DOHH2 (cell line): ENCODE results near the gene ROPN1B.

Experiments
- H3F3A ChIP-seq: fragments of 200-600 bp; sonication (generic), shearing (Covaris generic); 2 replicates; pipeline ENCODE4 v1.6.0; 2016; ENCODE audit warnings: antibody characterized with exemption, mild to moderate bottlenecking; ENCODE audit not compliant: control insufficient read depth, insufficient read depth
- H3K27ac ChIP-seq: fragments of 200-600 bp; sonication (generic); 2 replicates; pipeline ENCODE4 v1.5.1; 2014; ENCODE audit warnings: low read depth, mild to moderate bottlenecking, low read length, moderate library complexity
- H3K27me3 ChIP-seq: fragments of 200-600 bp; sonication (generic); 2 replicates; pipeline ENCODE4 v1.6.1; 2014; ENCODE audit warnings: mild to moderate bottlenecking, low read length, mixed read lengths; ENCODE audit not compliant: control insufficient read depth
- H3K36me3 ChIP-seq: fragments of 200-600 bp; sonication (generic); 2 replicates; pipeline ENCODE4 v1.6.1; 2014; ENCODE audit warnings: mild to moderate bottlenecking, low read length, moderate library complexity, mixed read lengths; ENCODE audit not compliant: control insufficient read depth
- H3K4me1 ChIP-seq: fragments of 200-600 bp; sonication (generic); 2 replicates; pipeline ENCODE4 v1.6.1; 2014; ENCODE audit warnings: mild to moderate bottlenecking, low read length, mixed read lengths; ENCODE audit not compliant: control insufficient read depth
- H3K4me2 ChIP-seq: fragments of 200-600 bp; sonication (generic); 2 replicates; pipeline ENCODE4 v1.6.0; 2014; ENCODE audit warnings: mild to moderate bottlenecking, low read length, moderate library complexity
- H3K4me3 ChIP-seq: fragments of 200-600 bp; sonication (generic); 2 replicates; pipeline ENCODE4 v1.5.1; 2014; ENCODE audit warnings: mild to moderate bottlenecking, low read length, mixed read lengths
- H3K79me2 ChIP-seq: fragments of 200-600 bp; sonication (generic); 2 replicates; pipeline ENCODE4 v1.6.1; 2014; ENCODE audit warnings: mild to moderate bottlenecking, low read length, mixed read lengths; ENCODE audit not compliant: control insufficient read depth
- H3K9me2 ChIP-seq: fragments of 200-600 bp; sonication (generic); replicated peaks from 2 replicates; pipeline ENCODE4 v1.6.1; 2014; ENCODE audit warnings: mild to moderate bottlenecking, low read length, mixed read lengths; ENCODE audit not compliant: control insufficient read depth
- H3K9me3 ChIP-seq: fragments of 200-600 bp; sonication (generic); 2 replicates; pipeline ENCODE4 v1.6.1; 2014; ENCODE audit warnings: antibody characterized with exemption, low read length, mixed read lengths; ENCODE audit not compliant: control insufficient read depth, insufficient read depth
- H4K20me1 ChIP-seq: fragments of 200-600 bp; sonication (generic); 2 replicates; pipeline ENCODE4 v1.6.0; 2014; ENCODE audit warnings: low read depth, mild to moderate bottlenecking, antibody characterized with exemption, low read length, moderate library complexity; ENCODE audit not compliant: control insufficient read depth, insufficient read depth
- EZH2phosphoT487 ChIP-seq: fragments of 200-600 bp; sonication (generic); IDR thresholded peaks from 2 replicates; pipeline ENCODE4 v1.6.1; 2017; ENCODE audit warnings: borderline replicate concordance, mild to moderate bottlenecking, antibody characterized with exemption, low read length, moderate library complexity, mixed read lengths
- TF ChIP-seq, protein P1 (sequence below): fragments of 200-600 bp; sonication (generic); IDR thresholded peaks from one replicate; pipeline ENCODE4 v1.5.1; 2014; ENCODE audit warnings: antibody characterized with exemption, mild to moderate bottlenecking, low read depth, low read length; ENCODE audit not compliant: poor library complexity, severe bottlenecking

Gene ROPN1B

DNA sequence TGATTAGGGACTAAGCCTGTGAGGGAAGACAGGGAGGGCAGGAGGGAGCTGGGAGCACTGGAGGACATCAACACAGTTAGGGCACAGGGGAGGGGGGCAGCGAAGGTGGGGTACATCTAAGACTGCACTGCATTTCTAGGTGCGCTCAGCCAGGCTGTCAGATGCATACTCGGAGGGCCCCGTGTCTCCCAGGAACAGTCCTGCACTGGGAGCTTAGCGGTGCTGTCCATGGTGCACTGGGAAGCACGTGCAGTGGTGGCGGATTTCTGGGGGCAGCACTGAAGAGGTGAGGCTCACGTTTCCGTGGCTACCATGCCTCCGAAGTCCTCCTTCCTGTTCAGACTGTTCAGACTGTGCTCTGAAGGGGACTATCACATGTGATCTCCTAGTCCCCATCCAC is 54.4 kb downstream of the ROPN1B start:
- peaks cover 3% of the 10 kb centered on the region; the same call in 1 of the 2 replicates for H3K36me3 ChIP-seq

DNA sequence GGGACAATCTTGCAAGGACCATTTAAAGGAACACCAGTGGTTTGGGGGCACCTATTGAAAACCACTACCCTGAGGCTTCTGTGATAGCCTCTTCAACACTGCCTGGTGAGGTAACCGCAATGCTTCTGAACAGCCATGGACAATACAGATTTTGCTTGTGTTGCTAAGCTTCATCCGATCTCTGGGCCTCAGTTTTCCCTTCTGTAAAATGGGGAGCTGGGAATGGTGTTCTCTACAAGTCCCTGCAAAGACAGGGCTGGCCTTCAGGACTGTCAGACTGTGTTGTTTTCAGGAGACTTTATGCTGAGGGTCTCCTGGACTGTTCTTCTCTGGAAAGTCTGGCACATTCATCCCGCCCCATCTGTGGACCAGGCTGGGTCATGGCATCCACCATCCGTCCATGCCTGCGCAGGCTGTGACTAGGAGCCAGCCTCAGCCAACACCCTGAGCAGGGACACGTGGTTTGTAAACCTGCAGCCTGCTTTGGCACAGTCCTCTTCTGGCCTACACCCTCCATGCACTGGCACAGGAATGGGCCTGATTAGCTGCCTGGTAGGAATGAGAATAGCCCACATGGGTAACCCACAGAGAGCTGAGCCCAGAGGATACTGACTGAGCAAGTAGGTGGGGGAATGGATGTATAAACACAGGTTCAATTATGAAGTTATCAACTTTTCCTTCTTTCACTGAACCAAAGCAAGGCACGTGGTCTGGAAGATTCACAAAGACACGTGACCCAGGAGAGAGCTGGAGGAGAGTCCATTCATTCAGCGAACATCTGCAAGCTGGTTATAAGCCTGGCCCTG is 55.3 kb downstream of the ROPN1B start:
- H3K36me3 ChIP-seq, result peaks cover 8% of the 10 kb centered on the region; the same call in 1 of the 2 replicates
- H3K9me3 ChIP-seq, result peaks cover 13% of the 10 kb centered on the region
- H4K20me1 ChIP-seq, result no peaks in the 10 kb centered on the region
- no peak overlapping the region for H3K4me2 ChIP-seq
- no peaks in the 10 kb centered on the region for H3K79me2 ChIP-seq
- H3K4me1 ChIP-seq, result peaks cover 11% of the 10 kb centered on the region; the same call in 1 of the 2 replicates
- no peaks in the 10 kb centered on the region for H3K27me3 ChIP-seq
- no peak overlapping the region for H3K4me3 ChIP-seq
- H3K27ac ChIP-seq, result no peak overlapping the region
- no peaks in the 10 kb centered on the region for H3K9me2 ChIP-seq
- no peaks in the 10 kb centered on the region for H3F3A ChIP-seq
- no peak for TF ChIP-seq EZH2phosphoT487
- TF ChIP-seq, protein P1, sequence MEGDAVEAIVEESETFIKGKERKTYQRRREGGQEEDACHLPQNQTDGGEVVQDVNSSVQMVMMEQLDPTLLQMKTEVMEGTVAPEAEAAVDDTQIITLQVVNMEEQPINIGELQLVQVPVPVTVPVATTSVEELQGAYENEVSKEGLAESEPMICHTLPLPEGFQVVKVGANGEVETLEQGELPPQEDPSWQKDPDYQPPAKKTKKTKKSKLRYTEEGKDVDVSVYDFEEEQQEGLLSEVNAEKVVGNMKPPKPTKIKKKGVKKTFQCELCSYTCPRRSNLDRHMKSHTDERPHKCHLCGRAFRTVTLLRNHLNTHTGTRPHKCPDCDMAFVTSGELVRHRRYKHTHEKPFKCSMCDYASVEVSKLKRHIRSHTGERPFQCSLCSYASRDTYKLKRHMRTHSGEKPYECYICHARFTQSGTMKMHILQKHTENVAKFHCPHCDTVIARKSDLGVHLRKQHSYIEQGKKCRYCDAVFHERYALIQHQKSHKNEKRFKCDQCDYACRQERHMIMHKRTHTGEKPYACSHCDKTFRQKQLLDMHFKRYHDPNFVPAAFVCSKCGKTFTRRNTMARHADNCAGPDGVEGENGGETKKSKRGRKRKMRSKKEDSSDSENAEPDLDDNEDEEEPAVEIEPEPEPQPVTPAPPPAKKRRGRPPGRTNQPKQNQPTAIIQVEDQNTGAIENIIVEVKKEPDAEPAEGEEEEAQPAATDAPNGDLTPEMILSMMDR, result no peak

More for the DNA sequence above, 54.4 kb downstream of the ROPN1B start:
- Histone ChIP-seq H3F3A (no peaks in the 10 kb centered on the region), H3K4me1 (peaks cover 11% of the 10 kb centered on the region; the same call in 1 of the 2 replicates), H3K4me3 (no peak overlapping the region), H3K79me2 (no peaks in the 10 kb centered on the region), H3K27ac (no peak overlapping the region), H3K9me2 (no peaks in the 10 kb centered on the region), H4K20me1 (no peaks in the 10 kb centered on the region), H3K4me2 (no peak overlapping the region), H3K9me3 (peaks cover 8% of the 10 kb centered on the region; the same call in 1 of the 2 replicates), H3K27me3 (no peaks in the 10 kb centered on the region)
- TF ChIP-seq, protein P1, result no peak
- TF ChIP-seq EZH2phosphoT487, result no peak

DNA sequence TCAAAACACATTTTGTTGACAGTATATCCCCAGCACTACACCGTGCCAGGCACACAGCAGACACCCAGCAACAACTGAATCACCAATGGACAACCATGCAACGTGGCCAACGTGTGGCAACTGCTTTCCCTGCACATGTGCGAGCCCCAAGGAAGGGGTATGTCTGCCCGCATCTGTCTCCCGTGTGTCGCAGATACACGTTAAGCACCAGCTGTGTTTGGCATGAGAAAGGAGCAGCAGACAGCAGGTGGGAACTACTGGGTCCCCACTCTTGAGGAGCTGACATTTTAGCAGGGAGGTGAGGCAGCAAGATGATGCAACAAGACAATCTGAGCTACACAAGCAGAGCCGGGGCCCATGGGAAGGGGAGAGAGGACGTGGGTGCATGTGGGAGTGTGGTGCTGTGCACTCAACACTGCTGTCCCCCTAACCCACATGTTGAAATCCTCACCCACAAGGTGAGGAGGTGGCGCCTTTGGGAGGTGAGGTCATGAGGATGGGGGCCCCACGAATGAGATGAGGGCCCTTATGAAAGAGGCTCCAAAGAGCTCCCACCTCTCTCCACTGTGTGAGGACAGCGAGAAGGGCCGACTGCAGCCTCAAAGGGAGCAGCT is 56.2 kb downstream of the ROPN1B start:
- Histone ChIP-seq H3K79me2 (no peaks in the 10 kb centered on the region), H3F3A (no peaks in the 10 kb centered on the region), H4K20me1 (no peaks in the 10 kb centered on the region), H3K27ac (no peak overlapping the region), H3K4me3 (no peak overlapping the region), H3K36me3 (peaks cover 8% of the 10 kb centered on the region; the same call in 1 of the 2 replicates), H3K9me2 (no peaks in the 10 kb centered on the region), H3K4me2 (no peak overlapping the region), H3K27me3 (no peaks in the 10 kb centered on the region), H3K9me3 (peaks cover 13% of the 10 kb centered on the region), H3K4me1 (peaks cover 11% of the 10 kb centered on the region; the same call in 1 of the 2 replicates)
- TF ChIP-seq EZH2phosphoT487, result no peak
- TF ChIP-seq, protein P1, result no peak
